IPS-NIHi11 (cell line): Measurements from ENCODE around the gene EIF3K.
"Not testable (repeated sequence)": the region's sequence is repeated elsewhere in the genome, so short reads cannot be mapped to it uniquely, and the experiment has no call there.

Experiments
- DNase-seq: peaks from one replicate; pipeline ENCODE4 v3.0.0; 2012; ENCODE audit warnings: mixed read lengths, low spot score

The EIF3K gene, protein sequence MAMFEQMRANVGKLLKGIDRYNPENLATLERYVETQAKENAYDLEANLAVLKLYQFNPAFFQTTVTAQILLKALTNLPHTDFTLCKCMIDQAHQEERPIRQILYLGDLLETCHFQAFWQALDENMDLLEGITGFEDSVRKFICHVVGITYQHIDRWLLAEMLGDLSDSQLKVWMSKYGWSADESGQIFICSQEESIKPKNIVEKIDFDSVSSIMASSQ

DNA sequence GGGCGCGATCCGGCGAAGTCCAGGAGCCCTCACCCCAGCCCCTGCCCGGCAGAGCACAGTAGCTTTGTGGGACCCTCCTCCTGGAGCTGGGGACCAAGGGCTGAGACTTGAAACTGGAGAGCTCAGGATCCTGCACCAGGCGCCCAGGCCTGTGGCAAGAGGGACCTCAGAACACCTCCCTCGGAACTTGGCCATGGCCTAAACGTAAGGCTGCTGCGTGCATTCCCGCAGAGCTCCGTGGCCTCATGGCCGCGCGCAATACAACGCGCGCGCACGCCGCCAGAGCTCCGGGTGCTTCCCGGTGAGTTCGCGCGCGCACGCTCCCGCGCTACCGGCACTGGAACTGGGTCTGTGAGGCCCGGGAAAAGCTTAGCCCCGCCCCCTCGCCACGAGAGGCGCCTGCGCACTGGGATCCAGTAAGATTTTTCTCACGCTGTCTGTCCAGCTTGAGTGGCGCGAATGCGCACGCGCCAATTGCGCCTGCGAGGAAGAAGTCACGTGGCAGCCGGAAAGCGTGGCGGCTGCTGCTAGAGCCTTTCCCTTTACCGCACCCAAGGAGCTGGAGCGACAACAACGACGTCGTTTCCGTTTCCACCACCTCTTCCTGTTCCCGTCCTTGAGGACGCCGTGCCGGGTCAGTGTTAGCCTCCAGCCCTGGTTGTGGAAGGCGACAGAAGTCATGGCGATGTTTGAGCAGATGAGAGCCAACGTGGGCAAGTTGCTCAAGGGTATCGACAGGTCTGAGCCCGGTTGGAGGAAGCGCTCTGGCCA lies at the start of gene EIF3K:
TSS of gene EIF3K (plus strand) at position 599 of the 771 bp plus-strand sequence. CDS start at position 680, 81 bp downstream.
- peak; percentile 99 for DNase-seq

DNA sequence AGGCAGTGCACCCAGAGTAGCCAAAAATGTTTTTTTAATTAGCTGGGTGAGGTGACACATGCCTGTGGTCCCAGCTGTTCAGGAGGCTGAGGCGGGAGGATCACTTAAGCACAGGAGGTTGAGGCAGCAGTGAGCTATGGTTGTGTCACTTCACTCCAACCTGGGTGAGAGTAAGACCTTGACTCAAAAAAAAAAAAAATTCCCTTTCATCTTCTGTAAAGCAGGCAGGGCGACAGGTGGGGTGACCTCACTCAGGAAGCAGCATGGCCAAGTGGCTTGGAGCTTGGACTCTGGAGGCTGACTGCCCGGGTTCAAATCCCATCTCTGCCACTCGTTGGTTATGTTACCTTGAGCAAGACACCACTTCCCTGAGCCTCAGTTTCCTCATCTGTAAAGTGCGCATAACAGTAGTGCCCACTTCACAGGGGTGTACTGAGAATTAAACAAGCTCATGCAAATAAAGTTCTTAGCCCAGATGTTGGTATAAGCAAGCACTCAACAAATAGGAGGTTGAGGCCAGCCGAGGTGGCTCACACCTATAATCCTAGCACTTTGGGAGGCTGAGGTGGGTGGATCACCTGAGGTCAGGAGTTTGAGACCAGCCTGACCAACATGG lies 49.5 kb upstream of the EIF3K start:
- peak; percentile 2 for DNase-seq

DNA sequence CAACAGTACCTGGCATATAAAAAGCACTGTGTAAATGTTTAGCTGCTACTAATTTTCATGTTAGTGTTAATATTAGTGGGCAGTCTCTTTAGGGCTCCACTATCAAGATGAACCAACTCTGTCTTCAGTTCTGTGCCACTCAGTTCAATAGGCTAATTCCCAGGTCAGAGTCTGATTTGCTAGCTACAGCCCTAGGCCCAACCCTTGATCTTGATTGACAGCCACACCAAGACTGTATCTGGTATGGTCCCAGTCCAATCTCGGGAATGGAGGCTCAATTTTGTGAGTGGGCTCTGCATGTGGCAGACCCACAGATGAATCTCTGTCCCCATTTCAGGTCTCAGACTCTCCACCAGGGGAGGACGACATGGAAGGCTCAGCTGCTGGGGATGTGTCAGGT lies 47.3 kb upstream of the EIF3K start:
- no peak for DNase-seq

DNA sequence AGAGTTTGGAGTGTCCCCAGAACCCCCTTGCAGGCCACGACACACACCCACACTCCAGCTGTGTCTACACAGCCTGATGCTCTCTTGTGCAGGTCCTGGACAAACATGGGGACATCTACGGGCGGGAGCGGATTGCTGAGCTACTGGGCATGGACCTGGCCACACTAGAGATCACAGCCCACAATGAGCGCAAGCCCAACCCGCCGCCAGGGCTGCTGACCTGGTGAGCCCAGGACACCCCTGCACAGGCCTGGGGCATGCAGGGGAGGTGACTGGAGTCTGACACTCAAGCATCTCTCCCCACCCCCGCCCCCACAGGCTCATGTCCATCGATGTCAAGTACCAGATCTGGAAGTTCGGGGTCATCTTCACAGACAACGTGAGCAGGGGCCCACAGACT lies 41.2 kb upstream of the EIF3K start:
- no peak for DNase-seq

DNA sequence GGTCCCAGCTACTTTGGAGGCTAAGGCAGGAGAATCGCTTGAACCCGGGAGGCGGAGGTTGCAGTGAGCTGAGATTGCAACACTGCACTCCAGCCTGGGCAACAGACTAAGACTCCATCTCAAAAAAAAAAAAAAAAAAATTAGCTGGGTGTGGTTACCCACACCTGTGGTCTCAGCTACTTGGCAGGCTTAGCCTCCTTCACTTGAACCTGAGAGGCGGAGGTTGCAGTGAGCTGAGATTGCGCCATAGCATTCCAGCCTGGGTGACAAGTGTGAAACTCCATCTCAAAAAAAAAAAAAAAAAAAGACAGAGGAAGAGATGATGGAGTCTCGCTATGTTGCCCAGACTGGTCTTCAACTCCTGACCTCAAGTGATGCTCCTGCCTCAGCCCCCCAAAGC lies 39.7 kb upstream of the EIF3K start:
- not testable (repeated sequence) for DNase-seq

DNA sequence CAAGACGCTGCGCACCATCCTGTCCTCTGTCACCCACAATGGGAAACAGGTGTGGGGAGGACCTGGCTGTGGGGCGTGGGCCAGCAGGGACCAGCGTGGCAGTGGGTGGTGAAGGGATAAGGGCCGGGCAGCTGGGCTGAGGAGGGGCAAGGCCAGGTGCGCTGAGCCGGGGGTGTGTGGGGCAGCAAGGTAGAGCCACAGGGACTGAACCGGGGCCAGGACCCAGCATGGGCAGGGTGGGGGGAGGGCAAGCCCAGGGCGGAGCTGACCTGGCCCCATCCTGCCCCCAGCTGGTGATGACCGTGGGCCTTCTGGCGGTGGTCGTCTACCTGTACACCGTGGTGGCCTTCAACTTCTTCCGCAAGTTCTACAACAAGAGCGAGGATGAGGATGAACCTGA lies 38.9 kb upstream of the EIF3K start:
- no peak for DNase-seq

DNA sequence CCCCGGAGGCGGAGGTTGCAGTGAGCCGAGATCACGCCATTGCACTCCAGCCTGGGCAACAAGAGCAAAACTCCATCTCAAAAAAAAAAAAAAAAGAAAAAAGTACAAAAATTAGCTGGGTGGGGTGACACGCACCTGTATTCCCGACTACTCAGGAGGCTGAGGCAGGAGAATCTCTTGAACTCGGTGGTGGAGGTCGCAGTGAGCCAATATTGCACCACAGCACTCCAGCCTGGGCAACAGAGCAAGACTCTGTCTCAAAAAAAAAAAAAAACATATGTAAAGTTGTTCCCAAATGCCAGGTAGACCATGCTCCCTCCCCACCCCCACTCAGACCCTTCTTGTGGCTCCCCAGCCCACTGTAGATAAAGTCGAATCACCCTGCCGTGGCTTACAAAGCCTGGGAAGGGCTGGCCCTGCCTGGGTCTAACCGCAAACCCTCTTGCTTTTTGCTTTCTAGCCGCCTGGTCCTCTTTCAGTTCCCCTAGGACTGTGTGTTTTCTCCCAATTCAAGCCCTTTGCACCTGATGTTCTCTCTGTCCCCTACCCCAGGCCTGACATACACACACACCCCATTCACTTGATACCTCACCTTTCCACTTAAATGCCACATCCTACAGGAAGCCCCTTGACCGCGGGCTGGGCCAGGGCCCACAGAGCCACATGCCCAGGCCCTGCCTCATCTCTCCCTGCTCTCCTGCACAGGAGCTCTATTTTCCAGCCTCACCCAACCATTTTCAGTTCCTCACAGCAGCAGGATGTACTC lies 35.6 kb upstream of the EIF3K start:
- DNase-seq, result no peak

DNA sequence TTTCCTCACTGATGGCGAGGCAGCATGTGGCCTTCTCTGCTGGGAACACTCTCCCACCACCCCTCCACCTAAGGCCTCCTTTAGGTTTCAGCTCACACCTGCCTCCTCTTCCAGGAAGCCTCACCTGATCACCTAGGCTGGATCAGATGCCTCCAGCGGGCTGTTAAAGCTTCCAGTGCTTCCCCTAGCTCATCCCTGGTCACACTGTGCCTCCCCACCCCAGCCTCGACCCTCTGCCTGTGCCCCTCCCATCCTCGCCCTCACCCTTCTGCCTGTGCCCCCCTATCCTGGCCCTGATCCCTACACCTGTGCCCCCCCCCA lies 35.0 kb upstream of the EIF3K start:
- no peak for DNase-seq

DNA sequence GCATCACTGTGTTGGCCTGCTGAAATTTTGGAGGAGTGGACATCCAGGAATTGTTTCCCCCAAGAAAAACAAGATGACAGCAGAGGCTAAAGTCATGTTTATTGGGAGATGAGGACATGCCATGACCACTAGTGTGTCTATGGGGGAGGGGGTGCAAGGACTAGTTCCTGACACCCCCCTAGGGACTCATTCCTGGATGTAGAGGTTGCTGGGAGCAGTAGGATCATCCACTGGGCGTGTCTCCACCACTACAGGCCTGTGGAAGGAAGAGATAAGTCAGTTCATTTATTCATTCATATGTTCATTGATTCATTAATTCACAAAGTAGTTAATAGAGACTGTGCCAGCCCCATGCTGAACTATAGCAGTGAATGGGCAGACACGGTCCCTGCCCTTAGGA lies 31.4 kb upstream of the EIF3K start:
- no peak for DNase-seq

DNA sequence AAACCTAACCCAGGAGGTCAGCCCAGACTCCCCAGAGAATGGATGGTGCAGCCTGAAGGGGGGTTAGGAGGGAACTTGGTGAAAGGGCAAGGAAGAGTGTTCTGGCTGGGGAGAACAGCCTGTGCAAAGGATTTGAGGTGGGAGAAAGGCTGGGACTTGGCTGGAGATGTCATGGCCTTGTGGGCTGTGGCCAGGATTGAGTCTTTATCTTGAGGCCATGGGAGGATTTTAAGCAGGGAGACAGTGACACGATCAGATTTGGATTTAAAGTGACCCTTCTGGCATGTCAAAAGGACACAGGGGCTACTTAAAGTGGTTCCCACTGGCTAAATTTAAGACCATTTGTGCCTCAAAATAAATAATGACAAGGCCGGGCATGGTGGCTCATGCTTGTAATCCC lies 30.9 kb upstream of the EIF3K start:
- no peak for DNase-seq

DNA sequence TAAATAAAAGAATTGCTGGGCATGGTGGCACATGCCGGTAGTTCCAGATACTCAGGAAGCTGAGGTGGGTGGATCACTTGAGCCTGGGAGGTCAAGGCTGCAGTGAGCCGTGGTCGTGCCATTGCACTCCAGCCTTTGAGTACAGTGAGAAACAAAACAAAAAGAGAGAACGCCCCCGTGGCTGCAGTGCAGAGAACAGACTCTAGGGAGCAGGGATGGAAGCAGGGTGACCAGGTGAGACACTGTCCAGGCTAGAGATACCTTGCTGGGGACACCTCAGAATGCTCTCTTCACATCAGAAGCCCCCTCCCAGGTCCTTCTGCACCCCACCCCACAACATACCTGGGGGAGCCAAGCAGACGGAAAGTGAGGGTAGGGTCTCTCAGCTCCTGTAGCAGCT lies 26.0 kb upstream of the EIF3K start:
- no peak for DNase-seq

DNA sequence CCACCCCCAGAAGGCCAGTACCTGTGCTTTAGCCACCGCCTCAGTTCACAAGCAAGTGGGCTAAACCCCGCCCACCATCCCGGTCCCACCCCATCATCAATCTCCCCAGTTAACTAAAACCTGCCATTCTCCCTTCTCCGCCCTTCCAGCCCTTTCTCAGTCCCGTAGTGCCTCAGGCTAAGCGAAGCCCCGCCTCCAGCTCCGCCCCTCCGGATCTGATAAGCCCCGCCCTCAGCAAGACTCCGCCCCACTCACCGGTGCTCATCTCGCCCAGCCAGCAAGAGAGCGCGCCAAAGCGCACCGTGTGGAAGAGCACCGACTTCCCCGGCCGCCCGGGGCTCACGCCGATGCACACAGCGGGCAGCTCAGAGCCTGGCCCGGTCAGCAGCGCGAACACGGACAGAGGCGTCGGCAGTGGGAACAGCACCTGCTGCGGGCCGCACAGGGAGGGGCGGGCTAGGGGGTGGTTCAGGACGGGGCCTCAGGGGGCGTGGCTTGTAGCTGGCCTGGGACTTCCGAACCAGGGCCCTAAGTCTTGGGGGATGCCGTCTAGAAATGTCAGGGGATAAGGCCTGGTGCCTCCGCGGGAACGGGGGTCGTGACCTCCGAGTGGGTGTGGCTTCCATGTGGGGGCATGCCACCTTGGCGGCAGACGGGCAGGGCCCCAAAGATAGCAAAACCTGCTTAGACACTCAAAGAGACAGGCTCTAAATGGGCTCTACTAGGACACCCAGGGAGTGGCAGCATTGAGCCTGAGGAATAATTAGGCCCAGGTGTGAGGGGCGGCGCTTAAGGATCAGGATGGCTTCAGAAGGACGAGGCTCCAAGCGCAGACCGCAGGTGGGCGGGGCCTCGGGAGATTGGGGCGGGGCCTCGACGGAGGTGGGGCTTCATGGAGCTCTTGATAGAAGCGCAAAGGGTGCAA lies 22.7 kb upstream of the EIF3K start:
- DNase-seq, result peak; percentile 96

DNA sequence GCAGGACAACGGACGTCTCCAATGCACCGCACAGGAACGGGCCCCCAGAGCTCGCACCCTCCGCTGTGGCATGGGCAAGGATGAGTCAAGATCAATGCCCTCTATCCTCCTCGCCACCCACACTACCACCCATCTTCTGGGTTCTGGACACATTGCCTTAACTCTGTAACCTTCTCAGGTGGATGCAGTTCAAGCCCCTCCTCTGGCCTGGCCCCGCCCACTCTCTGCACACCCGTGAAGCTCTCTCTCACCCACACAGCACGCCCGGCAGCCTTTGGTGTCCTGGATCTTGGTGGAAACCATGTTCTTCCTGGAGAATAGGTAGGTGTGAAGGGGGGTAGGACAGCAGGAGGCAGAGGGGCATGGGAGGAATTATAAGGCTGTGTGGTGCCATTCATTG lies 21.9 kb upstream of the EIF3K start:
- no peak for DNase-seq

DNA sequence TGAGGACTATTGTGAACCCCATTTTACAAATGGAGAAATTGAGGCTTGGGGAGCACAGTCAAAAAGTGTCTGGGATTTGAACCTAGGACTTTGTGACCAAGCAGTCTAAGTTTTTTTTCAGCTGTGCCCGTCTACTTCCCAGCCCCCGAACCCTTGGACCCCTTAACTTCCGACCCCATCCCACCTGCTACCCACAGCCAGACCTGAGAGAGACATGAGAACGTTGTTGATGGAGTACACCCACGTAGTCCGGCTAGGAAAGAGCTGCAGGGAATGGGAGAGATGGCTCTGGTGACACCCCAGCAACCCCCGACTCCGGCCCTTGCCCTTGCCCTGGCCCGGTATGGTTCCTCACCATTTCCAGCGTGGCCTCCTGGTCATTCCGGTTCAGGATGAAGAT lies 19.3 kb upstream of the EIF3K start:
- DNase-seq, result no peak

DNA sequence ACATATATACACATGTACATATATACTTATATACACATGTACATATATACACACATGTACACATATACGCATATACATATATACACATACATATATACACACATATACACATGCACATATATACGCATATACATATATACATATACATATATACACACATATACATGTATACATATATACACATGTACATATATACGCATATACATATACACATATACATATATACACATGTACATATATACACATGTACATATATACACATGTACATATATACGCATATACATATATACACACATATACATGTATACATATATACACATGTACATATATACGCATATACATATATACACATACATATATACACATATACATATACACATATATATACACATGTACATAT lies 16.1 kb upstream of the EIF3K start:
- not testable (repeated sequence) for DNase-seq

DNA sequence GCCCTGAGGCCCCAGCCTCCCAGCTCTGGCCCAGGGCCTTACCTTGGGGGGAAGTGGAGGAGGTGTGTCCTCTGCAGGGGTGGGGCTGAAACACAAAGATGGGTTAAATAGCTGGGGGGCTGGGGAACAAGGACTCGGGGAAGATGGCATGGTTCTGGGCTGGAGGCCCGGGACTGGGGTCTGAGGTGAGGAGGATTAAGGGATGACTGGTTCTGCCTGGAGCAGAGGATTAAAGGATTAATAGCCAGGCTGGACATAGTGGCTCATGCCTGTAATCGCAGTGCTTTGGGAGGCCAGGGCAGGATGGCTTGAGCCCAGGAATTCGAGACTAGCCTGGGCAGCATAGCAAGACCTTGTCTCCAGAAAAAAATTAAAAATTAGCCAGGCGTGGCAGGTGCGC lies 12.9 kb upstream of the EIF3K start:
- DNase-seq, result no peak

DNA sequence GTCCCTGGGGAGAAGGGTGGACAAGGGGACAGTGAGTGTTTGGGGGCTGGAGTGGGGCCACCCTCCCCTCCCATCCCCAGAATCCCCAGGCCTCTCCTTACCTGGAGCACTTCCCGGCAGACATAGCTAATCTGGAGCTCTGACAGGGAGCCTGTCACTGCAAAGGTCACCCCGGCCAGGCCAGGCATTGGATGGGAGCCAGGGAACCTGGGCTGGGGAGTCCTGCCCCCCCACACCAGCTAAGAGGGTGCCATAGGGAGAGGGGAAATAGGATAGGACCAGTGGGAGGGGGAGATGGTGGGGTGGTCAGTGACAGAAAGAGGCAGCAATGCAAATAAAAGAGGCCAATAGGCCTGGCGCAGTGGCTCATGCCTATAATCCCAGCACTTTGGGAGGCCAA lies 4.7 kb upstream of the EIF3K start:
- DNase-seq, result no peak

DNA sequence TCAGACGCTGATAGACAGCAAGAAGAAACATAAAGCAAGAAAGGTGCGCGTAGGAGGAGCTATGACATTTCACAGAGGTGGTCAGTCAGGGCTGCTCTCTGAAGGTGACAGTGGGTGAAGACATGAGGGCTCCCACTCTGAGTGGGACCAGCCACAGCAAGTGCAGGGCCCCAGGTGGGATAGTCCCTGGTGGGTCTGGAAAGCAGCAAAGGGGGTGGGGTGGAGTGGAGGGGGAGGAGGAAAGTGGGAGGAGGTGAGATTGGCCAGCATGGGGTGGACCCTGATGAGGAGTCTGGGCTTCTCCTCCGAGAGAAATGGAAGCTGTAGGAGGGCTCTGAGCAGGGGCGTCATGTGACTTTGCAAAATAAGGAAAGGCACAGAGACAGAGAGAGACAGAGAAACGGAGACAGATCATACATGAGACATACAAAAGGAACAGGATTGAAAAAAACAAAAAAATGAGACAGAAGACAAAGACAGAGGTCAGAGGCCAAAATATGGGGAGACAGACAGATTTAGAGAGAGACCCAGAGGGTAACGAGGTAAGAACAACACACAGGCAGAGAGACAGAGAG lies 3.9 kb upstream of the EIF3K start:
- no peak for DNase-seq

DNA sequence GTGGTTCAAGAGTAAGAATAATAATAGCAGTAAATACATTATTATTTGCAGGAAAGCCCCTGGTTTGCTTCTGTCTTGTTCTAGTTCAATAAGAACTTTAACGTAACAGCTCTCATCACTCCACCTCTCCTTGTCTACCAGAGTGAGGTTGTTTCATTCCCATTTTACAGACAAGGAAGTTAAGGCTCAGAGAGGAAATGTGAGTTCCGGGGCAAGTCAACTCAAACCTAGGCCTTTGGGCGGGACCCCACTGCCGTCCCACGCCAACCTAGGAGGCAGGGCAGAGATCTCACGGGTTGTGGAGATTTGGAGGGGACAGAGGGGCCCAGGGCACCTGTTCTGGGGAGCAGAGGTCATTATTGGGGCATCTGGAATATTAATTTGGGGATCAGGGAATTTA lies 2.7 kb upstream of the EIF3K start:
- no peak for DNase-seq

DNA sequence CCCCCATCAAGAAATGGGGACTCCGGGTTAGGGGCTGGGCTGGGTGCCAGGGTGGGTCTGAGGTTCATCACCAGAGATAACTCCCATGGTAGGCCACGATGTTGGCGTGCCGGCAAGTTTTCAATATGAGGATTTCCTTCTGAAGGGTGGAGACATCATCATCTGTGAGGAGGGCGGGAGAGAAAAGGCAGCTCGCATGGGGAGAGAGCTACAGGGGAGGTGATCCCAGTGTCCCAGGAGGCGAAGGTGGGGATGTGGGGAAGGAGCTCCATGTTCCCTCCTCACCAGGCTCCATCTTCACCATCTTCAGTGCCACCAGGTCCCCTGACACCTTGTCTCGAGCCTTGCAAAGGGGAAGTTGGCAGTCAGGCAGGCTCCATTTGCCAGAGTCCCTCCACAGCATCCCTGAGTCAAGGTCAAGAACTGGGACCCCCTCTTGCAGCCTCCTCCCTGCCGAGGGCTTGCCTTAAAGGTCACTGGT lies 1.7 kb upstream of the EIF3K start:
- DNase-seq, result no peak
